Vagina (tissue), 2 donors: ENCODE data around the gene CEP162. TPM values are rescaled to one million over a fixed set of nuclear protein-coding genes. Genes with fewer than 3 reads are reported as not detected.
"Not testable (repeated sequence)": the region's sequence is repeated elsewhere in the genome, so short reads cannot be mapped to it uniquely, and the experiment has no call there.

Experiments
- DNase-seq, 2 donors: peaks; one replicate each; pipeline ENCODE4 v3.0.0-alpha.2; 2017; ENCODE audit errors: extremely low spot score in 2 of 2
- H3K27ac ChIP-seq: fragments of 200-600 bp; sonication (generic); one replicate; pipeline ENCODE4 v1.5.1; 2019
- H3K27me3 ChIP-seq: fragments of 200-600 bp; sonication (generic); one replicate; pipeline ENCODE4 v1.5.1; 2019
- H3K36me3 ChIP-seq, 2 donors: fragments of 200-600 bp; sonication (generic); one replicate each; pipeline ENCODE4 v1.5.1; 2017 to 2019
- H3K4me1 ChIP-seq: fragments of 200-600 bp; sonication (generic); one replicate; pipeline ENCODE4 v1.5.1; 2019
- H3K4me3 ChIP-seq, 2 donors: fragments of 200-600 bp; sonication (generic); 1 replicate in 1 of 2; 2 replicates in 1 of 2; pipeline ENCODE4 v1.5.1; 2016 to 2019
- H3K9me3 ChIP-seq: fragments of 200-600 bp; sonication (generic); one replicate; pipeline ENCODE4 v1.5.1; 2019
- POLR2A ChIP-seq, 2 donors: fragments of 450-650 bp; IDR thresholded peaks; one replicate each; pipeline ENCODE4 v1.6.1; 2017; ENCODE audit warnings: antibody characterized with exemption in 2 of 2, mild to moderate bottlenecking in 2 of 2, moderate library complexity in 2 of 2
- POLR2AphosphoS5 ChIP-seq, 2 donors: sonication (generic); formaldehyde crosslinking; IDR thresholded peaks; one replicate each; pipeline ENCODE4 v1.9.0; 2017; ENCODE audit warnings: antibody characterized with exemption in 2 of 2, mild to moderate bottlenecking in 2 of 2, low read depth in 1 of 2; ENCODE audit not compliant: insufficient read depth in 1 of 2
- intact Hi-C: fragments of 100-400 bp; cut with DNase I; formaldehyde crosslinking; loops from one replicate; pipeline ENCODE4 v1.15.1; 2023
- total RNA-seq: library from RNA; depleted of rRNA; stranded (reverse); fragments of >200 nt; gene quantifications from one replicate; pipeline ENCODE4 v1.2.3, GENCODE V29; 2016
- TF ChIP-seq, protein P1 (sequence below), 3 experiments: fragments of 450-650 bp in 2 of 3; fragments of 200-600 bp in 1 of 3; sonication (generic) in 1 of 3; IDR thresholded peaks; one replicate each; pipeline ENCODE4 v1.5.1; 2017 to 2019; ENCODE audit warnings: antibody characterized with exemption in 3 of 3, mild to moderate bottlenecking in 2 of 3, moderate library complexity in 2 of 3

Gene CEP162
- total RNA-seq, 1 donor from 2014 or later: 6.1 TPM

DNA sequence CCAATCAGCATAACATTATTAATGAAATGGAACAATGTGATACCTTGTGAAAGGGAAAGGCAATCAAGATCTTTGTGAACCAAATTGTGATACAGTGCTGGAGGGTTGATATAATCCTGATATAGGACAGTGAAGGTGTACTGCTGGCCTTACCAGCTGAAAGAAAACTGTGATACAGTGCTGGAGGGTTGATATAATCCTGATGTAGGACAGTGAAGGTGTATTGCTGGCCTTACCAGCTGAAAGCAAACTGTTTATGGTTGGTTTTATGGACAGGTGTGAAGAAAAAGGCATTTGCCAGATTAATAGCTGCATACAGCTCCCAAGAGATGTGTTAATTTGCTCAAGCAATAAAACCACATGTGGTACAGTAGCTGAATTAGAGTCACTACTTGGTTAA lies 119.9 kb downstream of the CEP162 start:
- TF ChIP-seq POLR2A (IDR thresholded peaks at IDR 0.05): no peak
- TF ChIP-seq POLR2AphosphoS5 (IDR thresholded peaks at IDR 0.05; ENCODE audit: insufficient read depth in 1 of 2, low read depth in 1 of 2): no peak
- TF ChIP-seq, protein P1, sequence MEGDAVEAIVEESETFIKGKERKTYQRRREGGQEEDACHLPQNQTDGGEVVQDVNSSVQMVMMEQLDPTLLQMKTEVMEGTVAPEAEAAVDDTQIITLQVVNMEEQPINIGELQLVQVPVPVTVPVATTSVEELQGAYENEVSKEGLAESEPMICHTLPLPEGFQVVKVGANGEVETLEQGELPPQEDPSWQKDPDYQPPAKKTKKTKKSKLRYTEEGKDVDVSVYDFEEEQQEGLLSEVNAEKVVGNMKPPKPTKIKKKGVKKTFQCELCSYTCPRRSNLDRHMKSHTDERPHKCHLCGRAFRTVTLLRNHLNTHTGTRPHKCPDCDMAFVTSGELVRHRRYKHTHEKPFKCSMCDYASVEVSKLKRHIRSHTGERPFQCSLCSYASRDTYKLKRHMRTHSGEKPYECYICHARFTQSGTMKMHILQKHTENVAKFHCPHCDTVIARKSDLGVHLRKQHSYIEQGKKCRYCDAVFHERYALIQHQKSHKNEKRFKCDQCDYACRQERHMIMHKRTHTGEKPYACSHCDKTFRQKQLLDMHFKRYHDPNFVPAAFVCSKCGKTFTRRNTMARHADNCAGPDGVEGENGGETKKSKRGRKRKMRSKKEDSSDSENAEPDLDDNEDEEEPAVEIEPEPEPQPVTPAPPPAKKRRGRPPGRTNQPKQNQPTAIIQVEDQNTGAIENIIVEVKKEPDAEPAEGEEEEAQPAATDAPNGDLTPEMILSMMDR (IDR thresholded peaks at IDR 0.05): no peak
- intact Hi-C loops: no loop called here
- Histone ChIP-seq H3K4me3 (no peak overlapping the region), H3K27me3 (no peaks in the 10 kb centered on the region), H3K36me3 (no peaks in the 10 kb centered on the region), H3K27ac (no peak overlapping the region), H3K4me1 (no peaks in the 10 kb centered on the region), H3K9me3 (no peaks in the 10 kb centered on the region)
- no peak for DNase-seq

DNA sequence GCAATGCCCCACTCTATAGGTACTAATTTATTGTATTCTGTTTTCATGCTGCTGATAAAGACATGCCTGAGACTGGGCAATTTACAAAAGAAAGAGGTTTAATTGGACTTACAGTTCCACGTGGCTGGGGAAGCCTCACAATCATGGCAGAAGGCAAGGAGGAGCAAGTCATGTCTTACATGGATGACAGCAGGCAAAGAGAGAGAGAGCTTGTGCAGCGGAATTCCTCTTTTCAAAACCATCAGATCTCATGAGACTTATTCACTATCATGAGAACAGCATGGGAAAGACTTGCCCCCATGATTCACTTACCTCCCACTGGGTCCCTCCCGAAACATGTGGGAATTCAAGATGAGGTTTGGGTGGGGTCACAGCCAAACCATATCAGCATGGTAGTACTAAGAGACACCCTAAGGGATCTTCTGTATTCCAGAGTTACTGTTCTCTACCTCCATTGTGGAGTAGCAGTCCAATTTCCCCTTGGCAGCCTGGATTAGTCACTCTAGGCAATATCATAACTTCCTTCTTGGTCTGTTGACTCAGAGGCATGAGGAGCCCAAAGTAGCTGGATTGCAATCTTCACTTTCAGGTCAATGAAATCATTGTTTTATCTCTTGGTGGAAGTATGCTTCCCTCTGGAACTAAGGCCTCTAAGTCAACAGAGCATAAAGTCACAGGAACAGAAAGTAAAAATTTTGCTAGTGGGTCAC lies 122.1 kb downstream of the CEP162 start:
- H3K36me3 ChIP-seq, H3K27ac ChIP-seq, H3K27me3 ChIP-seq, DNase-seq, H3K9me3 ChIP-seq, intact Hi-C loops, H3K4me1 ChIP-seq, H3K4me3 ChIP-seq: not testable (repeated sequence)

DNA sequence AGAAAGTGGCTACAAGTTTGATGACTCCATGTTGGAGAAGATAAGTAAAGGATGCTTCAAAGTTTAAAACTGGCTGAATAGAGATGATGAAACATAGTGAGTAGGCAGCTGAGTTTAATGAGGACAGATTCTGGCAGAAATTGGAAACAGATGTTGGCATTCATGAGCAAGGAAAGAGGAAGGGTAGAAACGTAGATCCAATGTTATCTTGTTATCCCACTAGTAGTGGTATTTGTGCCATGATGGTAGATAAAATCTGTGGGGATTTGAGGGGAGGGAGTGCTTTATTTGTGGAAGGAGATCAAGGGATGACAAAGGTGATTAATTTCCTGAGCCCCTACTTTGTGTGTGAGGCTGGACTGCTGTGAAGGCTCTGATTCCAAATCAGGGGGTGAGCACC lies 124.4 kb downstream of the CEP162 start:
- H3K36me3 ChIP-seq: no peaks in the 10 kb centered on the region
- TF ChIP-seq POLR2AphosphoS5 (IDR thresholded peaks at IDR 0.05; ENCODE audit: insufficient read depth in 1 of 2, low read depth in 1 of 2): no peak
- TF ChIP-seq, protein P1 (IDR thresholded peaks at IDR 0.05): no peak
- no peak for TF ChIP-seq POLR2A (IDR thresholded peaks at IDR 0.05)
- no peaks in the 10 kb centered on the region for H3K9me3 ChIP-seq
- intact Hi-C loops: no loop called here
- DNase-seq: no peak
- no peak overlapping the region for H3K27ac ChIP-seq
- H3K27me3 ChIP-seq: no peaks in the 10 kb centered on the region
- no peaks in the 10 kb centered on the region for H3K4me1 ChIP-seq
- H3K4me3 ChIP-seq: no peak overlapping the region

DNA sequence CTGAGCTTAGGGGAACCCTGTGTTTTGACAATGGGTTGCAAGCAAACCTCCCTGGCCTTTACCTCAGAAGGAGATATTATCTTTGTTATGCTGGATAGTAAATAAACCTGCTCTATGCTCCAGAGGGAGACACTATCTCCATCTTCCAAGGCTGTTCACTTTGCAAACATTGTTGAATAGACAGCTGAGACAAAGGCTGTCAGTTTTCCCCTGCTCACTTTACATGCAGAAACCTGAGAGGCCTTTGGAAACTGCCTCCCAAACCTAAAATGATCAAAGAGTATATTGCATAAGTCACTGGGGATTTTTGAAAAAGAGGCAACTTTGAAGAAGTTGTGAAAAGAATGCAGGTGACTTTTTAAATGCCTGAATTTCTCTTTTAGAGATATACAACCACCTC lies 132.3 kb downstream of the CEP162 start:
- Histone ChIP-seq H3K36me3 (no peaks in the 10 kb centered on the region), H3K4me3 (no peak overlapping the region), H3K27me3 (no peaks in the 10 kb centered on the region), H3K9me3 (no peaks in the 10 kb centered on the region), H3K27ac (no peak overlapping the region), H3K4me1 (no peaks in the 10 kb centered on the region)
- intact Hi-C loops: no loop called here
- no peak for TF ChIP-seq POLR2A (IDR thresholded peaks at IDR 0.05)
- TF ChIP-seq, protein P1 (IDR thresholded peaks at IDR 0.05): no peak
- no peak for TF ChIP-seq POLR2AphosphoS5 (IDR thresholded peaks at IDR 0.05; ENCODE audit: insufficient read depth in 1 of 2, low read depth in 1 of 2)
- DNase-seq: no peak

DNA sequence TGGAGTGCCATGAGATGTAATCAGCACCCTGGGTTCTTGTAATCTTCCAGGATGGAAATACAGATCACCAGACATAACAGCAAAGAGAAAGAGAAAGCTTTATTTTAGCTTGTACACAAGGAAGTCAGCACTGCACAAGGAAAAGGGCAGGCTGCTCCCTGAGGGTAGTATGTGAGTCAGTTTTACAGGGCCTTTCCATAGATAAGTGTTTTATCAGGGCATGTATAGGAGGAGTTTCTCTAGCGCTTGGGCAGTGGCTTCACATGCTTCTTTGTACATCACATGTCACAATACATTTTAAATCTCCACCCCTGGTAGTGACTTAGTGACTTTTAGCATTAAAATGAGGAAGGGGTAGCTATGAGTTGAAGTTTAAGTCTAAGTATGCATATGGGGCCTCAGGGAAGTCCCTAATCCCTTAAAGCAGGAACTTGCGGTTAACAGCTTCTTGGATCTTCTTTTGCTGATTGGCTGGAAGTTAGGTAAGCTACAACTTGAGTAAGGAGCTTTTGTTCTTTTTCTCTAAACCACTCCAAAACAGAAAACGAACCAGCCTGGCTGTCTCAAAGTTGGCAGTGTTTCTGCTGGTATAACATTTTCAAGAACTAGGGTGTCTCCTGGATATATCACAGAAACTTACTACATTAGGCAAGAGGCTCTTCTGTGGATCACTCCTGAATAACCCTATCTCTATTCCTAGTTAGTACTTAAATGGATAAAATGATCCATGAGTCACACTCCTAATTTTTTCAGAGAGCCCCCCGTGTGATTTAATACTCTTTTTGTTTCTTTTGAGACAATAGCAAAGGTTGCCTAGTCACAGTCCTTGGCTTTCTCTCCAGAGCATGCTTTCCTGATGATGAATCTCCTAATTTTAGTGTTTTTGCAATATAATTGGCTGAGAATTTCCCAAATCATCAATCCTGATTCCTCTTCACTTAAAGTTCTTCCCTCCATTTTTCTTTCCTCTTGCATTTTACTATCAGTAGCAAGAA lies 133.7 kb downstream of the CEP162 start:
- intact Hi-C loops: no loop called here
- H3K36me3 ChIP-seq: no peaks in the 10 kb centered on the region
- DNase-seq: no peak

More for the DNA sequence above, 133.7 kb downstream of the CEP162 start:
- no peaks in the 10 kb centered on the region for H3K4me1 ChIP-seq
- no peak for TF ChIP-seq POLR2AphosphoS5 (IDR thresholded peaks at IDR 0.05; ENCODE audit: insufficient read depth in 1 of 2, low read depth in 1 of 2)
- H3K4me3 ChIP-seq: no peak overlapping the region
- no peaks in the 10 kb centered on the region for H3K27me3 ChIP-seq
- no peak overlapping the region for H3K27ac ChIP-seq
- no peaks in the 10 kb centered on the region for H3K9me3 ChIP-seq
